HG02610 (cell line): ENCODE results near the gene MRPL20.
"Not testable (repeated sequence)": the region's sequence is repeated elsewhere in the genome, so short reads cannot be mapped to it uniquely, and the experiment has no call there.

ENCODE experiments used
- ATAC-seq: cut with Tn5 transposase; IDR thresholded peaks from one replicate; pipeline ENCODE4 v1.9.1; 2021; ENCODE audit warnings: mild to moderate bottlenecking, moderate library complexity; ENCODE audit not compliant: unreplicated experiment

The MRPL20 gene

DNA sequence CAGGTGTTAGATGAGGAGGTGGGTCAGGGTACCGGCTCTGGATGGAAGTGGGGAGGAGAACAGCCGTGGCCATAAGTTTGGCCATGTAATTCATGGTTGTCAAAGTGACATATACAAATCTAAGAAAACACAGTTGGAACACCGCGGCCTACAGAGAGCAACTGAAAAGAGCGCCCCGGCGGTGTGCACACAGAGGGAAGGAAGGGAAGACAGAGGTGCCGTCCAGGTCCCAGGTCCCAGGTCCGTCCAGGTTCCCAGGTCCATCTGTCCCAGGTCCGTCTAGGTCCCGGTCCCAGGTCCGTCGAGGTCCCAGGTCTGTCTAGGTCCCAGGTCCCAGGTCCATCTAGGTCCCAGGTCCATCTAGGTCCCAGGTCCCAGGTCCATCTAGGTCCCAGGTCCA lies 4.5 kb upstream of the MRPL20 start:
- ATAC-seq: no peak

DNA sequence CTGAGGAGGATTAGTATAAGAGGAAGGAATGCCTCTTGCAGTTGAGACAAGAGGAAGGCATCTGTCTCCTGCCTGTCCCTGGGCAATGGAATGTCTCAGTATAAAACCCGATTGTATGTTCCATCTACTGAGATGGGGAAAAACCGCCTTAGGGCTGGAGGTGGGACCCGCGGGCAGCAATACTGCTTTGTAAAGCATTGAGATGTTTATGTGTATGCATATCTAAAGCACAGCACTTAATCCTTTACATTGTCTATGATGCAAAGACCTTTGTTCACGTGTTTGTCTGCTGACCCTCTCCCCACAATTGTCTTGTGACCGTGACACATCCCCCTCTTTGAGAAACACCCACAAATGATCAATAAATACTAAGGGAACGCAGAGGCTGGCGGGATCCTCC lies 3.1 kb upstream of the MRPL20 start:
- not testable (repeated sequence) for ATAC-seq

DNA sequence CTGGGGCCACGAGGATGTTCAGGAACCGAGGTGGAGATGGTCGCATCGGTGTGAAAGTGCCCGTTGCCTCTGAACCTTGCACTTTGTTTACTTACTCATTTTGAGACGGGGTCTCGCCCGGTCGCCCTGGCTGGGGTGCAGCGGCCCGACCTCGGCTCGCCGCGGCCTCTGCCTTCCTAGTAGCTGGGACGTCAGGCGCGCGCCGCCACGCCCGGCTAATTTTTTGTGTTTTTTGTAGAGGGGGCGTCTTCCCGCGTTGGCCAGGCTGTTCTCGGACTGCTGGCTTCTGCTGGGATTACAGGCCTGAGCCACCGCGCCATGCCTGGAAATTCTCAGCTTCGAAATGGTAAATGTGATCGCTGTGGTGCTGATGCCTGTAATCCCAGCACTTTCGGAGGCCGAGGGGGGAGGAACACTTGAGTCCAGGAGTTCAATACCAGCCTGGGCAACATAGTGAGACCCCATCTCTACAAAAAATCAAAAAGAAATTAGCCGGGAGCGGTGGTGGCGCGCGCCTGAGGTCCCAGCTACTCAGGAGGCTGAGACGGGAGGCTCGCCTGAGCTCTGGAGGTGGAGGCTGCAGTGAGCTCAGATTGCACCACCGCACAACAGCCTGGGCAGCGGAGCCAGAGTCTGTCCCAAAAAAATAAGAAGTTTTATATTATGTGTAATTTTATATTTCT lies 684 bp upstream of the MRPL20 start:
- peak; percentile 10 for ATAC-seq

DNA sequence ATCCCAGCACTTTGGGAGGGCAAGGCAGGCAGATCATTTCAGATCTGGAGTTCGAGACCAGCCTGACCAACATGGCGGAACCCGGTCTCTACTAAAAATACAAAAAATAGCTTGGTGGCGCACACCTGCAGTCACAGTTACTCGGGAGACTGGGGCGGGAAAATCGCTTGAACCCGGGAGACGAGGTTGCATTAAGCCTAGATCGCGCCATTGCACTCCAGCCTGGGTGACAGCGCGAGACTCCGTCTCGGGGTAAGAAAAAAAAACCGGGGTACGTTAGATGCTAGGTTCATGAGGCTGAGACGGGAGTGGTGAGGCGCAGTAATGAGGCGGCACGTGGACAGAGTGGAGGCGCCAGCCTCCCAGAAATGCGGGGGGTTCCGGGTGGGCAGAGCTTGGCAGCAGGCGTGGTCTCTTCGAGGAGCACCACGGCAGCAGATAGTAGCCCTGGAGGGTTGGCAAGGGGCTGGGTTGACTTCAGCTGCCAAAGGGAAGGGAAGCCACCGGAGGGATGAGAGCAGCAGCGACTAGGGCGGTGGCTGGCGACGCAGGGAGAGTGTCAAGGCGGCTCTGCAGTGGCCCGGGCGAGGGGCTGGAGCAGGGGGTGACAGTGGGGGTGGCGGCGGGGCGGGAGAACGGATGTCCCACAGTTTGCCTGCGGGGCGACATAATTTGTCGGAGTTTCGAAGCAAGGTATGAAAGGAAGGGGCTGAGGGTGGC lies 832 bp downstream of the MRPL20 start:
- ATAC-seq: no peak

DNA sequence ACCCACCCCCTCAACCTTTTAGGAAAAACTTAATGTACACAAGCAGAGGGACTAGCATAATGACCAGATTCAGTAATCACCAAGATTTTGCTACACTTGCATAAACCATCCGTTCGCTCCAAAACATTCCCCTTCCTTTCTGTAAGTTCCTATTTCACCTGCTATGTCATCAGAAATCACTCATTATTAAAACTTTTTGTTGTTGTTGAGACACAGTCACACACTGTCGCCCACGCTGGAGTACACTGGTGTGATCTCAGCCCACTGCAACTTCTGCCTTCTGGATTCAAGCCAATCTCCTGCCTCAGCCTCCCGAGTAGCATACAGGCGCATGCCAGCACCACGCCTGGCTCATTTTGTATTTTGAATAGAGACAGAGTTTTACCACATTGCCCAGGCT lies 3.4 kb downstream of the MRPL20 start:
- no peak for ATAC-seq

DNA sequence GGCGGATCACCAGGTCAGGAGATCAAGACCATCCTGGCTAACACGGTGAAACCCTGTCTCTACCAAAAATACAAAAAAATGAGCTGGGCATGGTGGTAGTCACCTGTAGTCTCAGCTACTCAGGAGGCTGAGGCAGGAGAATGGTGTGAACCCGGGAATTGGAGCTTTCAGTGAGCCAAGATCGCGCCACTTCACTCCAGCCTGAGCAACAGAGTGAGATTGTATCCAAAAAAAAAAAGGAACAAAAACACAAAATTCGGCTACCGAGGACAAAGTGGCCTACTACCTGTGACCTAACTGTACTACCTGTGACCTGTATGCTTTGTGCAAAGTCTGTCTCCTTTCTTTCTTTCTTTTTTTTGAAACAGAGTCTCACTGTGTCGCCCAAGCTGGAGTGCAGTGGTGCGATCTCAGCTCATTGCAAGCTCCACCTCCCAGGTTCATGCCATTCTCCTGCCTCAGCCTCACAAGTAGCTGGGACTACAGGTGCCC lies 4.1 kb downstream of the MRPL20 start:
- ATAC-seq: not testable (repeated sequence)

DNA sequence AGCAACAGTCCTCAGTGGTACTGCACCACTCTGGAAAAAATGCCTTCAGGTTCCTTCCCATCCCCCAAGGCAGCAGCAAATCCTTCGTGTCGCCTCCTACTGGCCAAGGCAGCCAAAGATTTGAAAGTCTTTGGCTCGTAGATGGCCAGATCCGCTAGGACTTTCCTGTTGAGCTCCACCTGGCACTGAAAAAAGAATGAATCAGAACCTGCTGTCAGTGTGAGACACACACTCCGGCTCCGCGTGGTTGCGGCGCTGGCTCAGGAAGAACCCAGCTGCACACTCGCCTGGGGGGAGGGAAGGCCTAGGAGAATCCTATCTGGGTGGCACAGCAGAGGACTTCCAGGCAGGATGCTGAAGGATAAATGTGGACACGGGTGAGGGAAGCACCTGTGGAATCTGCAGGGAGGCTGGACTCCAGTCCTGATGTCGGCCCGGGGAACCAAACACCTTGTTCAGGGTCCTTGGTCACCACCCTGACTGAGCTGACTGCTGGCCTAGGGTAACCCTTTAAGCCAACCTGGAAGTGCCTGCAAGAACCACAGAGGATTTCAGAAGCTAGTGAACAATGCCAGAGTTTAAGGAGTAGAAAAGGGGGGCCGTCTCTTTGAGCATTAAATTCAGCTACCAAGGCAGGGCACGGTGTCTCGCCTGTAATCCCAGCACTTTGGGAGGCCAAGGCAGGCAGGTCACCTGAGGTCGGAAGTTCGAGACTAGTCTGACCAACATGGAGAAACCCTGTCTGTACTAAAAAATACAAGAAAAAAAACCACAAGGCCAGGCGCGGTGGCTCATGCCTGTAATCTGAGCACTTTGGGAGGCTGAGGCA lies 4.8 kb downstream of the MRPL20 start:
- ATAC-seq: no peak

DNA sequence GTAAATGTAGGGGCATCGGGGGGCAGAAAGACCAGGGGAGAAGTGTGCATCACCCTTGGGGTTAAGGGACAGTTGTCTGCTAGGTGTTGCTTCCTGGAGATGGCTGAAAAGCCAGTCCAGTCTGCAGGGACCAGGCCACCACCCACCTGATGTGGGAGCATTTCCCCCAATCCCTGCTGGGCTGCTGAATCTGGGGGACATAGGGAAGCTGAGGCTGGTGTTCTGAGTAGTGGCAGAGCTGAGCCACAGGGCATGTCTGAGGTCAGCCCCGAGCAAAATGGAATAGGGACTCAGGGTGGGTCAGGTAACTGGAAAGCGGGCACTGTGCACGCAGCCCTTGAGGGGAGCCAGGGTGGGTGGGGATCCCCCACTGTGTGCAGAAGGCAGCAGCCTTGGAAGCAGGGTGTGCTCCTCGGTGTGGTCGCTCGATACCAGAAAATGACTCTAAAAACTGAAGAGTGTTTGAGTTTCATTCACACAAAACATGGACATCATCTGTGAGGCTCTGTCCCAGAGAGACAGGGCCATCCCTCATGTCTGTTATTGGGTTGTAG lies 5.6 kb downstream of the MRPL20 start:
- no peak for ATAC-seq

DNA sequence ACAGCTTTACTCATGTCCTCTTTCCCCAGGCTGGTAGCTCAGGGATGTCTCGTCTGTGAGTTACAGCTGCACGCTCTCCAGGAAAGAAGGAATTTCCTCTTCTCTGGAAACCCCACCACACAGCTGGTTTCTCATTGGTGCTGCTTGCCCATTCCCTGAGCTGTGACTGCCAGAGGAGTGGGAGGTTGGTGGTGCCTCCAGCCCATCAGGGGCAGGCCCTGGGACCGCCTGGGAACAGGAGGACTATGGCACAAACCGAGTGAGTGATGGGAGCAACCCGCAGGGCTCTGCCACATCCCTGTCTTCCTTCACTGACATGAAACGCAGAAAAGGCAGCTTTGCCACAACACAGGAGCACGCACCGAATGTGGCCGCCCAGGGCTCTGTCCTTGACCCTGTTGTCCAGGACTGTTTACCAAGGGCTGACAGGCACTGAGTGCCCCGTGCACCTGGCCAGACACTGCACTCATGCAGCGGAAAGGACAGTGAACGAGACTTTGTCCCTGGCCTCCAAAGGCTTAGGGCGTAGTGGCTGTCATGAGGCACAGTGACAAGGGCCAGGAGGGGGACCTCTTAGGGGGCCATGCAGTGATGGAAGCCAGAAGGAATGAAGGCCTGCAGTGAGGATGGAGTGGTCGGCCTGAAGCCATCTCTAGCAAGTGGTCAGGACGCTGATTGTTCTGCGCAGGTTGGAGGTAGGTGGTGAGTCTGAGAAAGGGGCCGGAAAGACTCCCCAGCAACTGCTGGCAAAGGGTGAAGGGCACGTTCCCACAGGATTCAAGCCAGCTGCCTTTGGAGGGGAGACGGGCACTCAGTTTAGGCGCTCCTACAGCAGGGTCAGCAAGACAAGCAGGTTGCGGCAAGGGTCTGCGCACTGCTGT lies 6.3 kb downstream of the MRPL20 start:
- ATAC-seq: no peak

DNA sequence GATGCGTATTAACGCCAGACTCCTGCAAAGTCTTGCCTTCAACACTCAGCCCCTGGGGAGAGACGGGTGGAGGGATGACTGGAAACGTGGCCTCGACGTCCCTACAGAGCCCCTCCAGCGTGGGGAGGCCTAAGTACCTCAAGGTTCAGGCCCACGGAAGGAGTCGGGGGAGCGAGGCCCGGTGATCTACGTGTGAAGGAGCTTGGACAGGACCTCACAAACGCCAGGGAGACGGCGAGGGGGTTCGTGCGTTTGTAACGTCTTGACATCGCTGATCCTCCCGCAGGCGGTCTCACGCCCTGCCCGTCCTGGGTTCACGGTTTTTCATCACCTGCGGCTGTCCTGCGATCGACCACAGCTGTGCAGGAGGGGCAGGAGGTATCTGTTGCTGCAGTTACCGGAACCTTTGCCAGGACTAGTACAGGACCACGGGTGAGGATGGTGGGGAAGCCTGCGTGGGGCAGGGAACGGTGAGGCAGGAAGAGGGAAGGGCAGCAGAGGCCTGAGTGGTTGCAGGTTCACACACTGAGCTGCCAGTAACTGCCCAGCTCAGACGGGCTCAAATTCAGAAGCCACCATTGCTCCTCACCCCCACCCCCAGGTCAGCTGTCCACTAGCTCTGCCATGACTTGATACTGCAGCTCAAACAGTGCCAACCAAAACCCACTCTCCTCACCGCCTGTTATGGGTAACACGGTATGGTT lies 7.1 kb downstream of the MRPL20 start:
- ATAC-seq: no peak

DNA sequence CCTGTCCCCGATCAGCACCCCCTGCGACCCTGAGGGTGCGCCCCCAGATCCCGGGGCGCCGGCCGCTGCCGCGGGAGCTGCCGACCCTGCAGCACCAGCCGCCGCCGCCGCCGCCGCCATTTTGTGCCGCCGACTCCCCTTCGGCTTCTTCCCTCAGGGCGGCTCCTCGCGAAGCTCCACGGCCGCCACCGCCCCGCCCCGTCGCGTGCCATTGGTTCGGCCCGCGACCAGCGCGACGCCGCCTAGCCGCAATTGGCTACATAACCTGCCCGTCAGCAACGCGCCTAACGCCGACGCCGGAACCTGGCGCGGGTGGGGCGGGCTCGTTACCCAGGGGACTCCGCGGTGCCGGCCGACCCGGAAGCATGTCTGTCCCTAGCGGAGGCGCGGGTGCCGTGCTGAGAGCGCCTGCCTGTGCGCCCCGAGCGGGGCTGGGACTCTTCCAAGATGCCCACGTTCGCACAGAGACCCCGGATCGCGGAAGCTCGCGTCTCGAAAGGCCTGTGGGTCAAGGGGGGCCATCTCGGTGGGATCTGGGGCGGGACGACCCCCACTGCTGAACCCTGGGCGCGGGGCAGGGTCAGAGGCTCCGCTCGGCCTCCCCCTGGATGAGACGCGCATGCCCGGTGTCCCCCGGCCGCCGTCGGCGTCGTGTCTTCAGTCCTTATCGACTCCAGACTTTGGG lies 7.8 kb downstream of the MRPL20 start, which contains the start of gene CCNL2:
TSS of gene CCNL2 (minus strand) at position 149 of the 685 bp plus-strand sequence. CDS start at position 120, 29 bp downstream.
- ATAC-seq: peak; percentile 95

DNA sequence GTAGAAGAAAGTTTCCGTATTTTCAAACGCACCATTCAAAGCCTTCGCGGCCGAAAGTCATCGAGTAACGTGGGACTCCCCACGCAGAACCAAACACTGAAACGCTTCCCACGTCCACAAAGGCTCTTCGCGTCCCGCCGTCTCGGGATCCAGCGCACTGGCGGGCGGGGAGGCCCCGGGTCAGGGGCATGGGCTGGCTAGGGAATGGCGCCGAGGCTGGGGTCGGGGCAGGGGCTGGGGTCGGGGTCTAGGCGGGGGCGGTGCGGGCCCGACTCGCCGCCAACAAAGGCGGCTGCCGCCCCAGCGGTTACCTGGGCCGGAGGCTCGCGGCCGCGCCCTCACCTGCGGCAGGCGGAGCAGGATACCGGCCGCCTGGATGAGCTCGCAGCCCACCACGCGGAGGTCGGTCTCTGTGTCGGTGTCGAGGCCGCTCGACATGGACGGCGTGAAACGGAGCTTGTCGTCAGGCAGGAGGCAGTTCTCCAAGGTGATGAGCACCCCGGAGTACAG lies 8.4 kb downstream of the MRPL20 start:
- ATAC-seq: peak; percentile 2

DNA sequence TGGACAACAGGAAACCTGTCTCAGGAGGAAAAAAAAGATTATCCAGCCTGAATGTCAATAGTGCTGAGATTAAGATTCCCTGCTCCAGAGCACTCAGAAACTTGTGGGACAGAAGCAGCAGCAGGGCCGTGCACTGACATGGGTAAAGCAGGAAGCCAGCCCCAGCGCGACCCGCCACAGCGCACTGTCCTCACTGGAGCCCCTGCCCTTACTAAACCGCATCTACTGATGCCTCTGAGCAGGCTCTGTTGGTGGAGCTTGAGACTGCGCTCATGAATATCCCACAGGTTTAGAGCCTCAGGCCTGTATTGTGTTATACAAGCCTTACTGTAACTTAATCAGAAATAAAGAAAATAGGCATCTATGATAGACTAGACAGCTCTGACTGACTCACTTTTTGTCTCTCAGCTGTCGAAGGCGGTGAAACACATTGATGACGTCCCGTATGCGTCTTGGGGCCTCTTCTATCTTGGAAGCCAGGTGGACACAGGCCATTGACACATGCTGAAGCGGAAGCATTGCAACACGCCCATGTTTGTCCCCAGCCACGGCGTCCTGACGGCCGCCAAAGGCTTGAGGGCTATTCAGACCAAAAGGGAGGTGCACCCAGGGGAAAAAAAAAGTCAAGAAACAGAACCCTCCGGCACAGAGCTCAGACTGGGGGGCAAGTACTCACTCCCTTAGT lies 9.1 kb downstream of the MRPL20 start:
- ATAC-seq: no peak

DNA sequence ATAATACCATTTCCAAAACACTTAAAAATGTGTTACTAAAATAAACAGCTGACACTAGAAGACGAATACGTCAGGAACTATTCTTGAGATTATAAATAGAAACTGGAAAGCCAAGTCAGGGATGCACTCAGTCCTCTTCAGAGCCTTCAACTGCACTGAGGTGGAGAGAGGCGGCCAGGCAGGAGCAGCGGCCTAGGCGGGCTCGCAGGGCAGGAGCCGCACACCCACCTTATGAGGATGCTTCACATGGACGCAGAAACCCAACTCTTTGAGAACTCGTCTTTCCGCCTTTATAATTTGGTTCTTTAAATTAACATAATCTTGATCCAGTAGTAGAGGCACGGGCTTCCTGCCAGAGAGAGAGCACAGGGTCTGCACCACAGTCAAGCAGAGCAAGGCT lies 11.9 kb downstream of the MRPL20 start:
- no peak for ATAC-seq

DNA sequence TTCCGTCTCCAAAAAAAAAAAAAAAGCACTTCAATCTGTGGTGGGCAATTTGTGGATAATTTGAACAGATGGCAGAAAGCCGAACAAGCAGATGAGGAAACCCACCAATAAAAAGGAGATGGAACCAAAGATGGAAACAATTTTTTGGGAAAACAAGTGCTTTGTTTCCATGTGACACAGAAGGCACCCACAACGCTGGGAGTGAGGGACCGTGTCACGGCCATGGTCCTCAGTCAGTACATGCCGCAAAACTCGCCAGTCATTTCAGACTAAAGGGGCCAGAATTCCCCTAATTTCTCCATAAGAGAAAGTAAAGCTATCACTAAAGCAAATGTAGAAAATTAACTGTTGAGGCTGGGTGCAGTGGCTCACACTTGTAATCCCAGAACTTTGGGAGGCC lies 13.0 kb downstream of the MRPL20 start:
- no peak for ATAC-seq

DNA sequence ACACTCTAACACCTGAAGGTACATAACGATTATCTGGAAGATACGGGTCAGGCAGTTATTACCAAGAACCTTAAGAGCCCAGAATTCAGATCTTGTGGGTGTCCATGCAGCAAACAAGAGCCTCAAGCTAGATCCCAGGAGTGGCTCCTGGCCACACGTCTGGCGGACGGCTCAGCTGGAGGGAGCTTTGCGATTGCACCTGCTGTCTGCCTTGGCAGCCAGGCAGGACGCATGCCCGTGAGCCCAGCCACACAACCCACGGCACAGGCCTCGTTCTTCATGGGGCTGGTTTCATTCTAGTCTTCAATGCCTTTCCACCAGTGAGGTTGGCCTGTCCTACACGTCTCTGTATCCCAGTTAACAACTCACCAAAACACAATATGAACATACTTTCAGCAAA lies 13.7 kb downstream of the MRPL20 start:
- no peak for ATAC-seq

DNA sequence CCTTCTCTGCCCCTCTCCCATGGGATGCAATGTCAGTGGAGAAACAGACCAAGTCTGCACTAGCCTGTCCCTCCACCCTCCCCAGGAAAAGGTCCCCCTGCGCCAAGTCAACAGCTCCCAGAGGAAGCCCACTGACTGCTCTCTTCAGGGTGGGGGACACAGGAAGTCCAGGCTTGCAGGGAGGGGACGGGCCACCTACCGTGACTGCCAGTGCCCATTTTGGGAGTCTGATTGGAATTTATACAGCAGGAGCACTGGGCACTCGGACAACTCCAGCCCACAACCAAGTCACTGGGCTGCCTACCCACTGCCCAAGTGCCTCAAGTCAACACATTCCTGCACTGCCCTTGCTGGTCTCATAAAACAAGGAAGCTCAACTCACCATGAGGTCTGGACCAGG lies 14.1 kb downstream of the MRPL20 start:
- no peak for ATAC-seq

DNA sequence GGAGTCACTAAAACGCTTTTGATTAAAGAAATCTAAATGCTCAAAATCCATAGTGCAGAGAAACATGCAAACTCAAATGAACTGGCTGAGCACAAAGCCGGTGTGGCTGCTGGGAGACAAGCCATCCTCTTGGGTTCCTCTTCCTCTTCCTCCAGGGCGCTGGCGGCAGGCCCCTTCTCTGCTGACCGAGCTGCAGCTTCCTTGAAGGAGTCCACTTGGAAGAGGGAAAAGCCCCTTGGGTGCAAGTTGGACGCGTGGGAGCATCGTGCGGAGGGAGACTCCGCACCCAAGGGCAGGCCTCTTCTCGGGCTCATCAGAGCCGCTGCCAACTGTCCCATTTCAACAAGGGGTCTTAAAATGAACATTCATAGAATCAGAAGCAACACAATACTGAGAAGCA lies 15.9 kb downstream of the MRPL20 start:
- ATAC-seq: no peak
